Activated CD4-positive, alpha-beta T cell treated with anti-CD3 and anti-CD28 coated beads, Interleukin-2, Interleukin-4, amounts not matched to agents 100 ng/mL and 50 ng/mL, durations not matched to agents 16 hours and 8 hours (primary cell): ENCODE results near the gene JTB.
"Not testable (repeated sequence)": the region's sequence is repeated elsewhere in the genome, so short reads cannot be mapped to it uniquely, and the experiment has no call there.

ENCODE experiments used
- DNase-seq: peaks from one replicate; pipeline ENCODE4 v3.0.0-alpha.2; 2020; ENCODE audit warnings: low spot score

JTB gene

GRCh38 chr1:153977250-153978240 is at the start of gene JTB:
Gene JTB, minus strand, starts transcription at chr1:153977674. Its CDS starts 422 bp downstream, at chr1:153977252.
- peak; percentile 90 for DNase-seq

DNA sequence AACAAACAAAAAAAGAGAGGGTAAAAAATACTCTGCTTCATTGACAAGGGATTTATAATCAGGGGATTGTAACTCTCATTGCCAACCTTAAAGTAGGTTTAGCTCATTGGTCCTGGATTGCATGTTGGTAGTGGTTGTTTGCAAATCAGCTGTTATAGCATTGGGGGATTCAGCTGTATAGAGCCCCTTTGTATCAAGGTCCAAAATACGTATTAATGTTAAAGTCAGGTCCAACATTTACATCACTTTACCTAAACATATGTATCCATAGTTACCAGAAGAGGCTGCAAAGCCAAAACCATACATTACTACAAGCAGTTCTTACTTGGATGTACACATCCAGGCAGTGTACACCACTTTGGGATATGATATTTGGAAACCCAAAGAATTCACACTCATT is 42.5 kb upstream of the JTB start:
- DNase-seq: no peak

GRCh38 chr1:154019269-154019668 is 41.8 kb upstream of the JTB start:
- DNase-seq: no peak

GRCh38 chr1:154014154-154014907 is 36.9 kb upstream of the JTB start:
- no peak for DNase-seq

DNA sequence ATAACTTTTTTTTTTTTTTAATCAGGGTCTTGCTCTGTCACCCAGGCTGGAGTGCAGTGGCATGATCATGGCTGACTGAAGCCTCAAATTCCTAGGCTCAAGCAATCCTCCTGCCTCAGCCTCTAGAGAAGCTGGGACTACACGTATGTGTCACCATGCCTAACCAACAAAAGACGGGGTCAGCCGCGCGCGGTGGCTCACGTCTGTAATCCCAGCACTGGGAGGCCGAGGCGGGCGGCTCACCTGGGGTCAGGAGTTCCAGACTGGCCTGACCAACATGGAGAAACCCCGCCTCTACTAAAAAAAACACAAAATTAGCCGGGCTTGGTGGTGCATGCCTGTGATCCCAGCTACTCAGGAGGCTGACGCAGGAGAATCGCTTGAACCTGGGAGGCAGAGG is 35.1 kb upstream of the JTB start:
- not testable (repeated sequence) for DNase-seq

DNA sequence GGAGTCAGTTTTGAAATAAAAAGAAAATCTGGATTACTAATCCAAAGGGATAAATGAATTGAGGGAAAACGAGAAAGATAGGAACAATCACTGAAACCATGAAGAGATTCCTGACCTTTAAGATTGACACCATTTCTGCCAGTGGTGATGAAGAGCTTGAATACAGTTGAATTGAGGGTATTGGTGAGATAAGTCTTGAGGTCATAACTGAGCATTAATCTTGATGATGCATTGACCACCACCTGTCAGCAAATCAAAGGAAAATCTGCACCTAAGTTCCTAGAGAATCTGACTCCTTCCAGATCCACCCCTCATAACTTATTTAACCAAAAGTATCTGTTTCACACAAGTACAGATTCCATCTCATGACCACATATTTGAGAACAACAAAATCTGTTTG is 34.7 kb upstream of the JTB start:
- DNase-seq: no peak

DNA sequence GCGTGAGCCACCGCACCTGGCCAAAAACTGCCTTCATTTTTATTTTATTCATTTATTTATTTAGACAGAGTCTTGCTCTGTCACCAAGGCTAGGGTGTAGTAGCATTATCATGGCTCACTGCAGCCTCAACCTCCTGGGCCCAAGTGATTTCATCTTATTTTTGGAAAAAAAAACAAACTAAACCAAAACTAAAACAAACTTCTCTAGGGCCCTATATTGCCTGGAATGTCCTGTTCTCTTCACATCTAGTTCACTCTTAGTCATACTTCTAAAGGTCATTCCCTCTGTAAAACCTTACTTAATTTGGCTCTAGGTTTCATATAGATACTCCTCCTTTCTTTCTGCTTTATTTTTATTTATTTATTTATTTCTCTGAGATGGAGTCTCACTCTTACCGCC is 28.7 kb upstream of the JTB start:
- no peak for DNase-seq

DNA sequence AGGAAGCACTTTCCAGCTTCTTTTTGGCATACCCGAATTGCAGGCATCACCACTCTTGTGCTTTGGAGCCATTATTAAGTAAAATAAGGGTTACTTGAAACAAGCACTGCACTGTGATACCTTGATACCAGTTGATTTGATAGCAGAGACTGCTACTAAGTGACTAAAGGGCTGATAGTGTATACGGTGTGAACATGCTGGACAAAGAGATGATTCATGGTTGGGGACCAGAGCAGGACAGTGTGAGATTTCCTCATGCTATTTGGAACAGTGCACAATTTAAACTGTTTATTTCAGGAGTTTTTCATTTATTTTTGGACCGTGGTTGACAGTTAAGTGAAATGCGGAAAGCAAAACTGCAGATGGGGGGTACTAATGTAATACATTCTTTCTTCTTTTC is 22.9 kb upstream of the JTB start:
- no peak for DNase-seq

GRCh38 chr1:153996882-153997281 is 19.4 kb upstream of the JTB start:
- DNase-seq: not testable (repeated sequence)

DNA sequence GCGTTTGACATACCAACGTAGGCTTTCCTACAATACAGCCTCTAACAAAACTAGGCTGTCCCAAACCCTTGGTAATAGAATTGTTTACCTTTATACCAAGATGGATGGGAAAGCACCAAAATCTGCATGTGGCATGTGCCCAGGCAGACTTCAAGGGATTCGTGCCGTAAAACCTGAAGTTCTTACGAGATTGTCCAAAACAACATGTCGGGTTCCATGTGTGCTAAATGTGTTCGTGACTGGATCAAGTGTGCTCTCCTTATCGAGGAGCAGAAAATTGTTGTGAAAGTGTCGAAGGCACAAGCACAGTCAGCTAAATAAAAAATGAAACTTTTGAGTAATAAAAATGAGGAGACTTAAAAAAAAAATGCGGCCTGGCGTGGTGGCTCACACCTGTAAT is 18.2 kb upstream of the JTB start:
- DNase-seq: no peak

GRCh38 chr1:153995202-153995601 is 17.7 kb upstream of the JTB start:
- no peak for DNase-seq

GRCh38 chr1:153991806-153992205 is 14.3 kb upstream of the JTB start:
- no peak for DNase-seq

GRCh38 chr1:153991151-153991630 is 13.7 kb upstream of the JTB start:
- DNase-seq: no peak

DNA sequence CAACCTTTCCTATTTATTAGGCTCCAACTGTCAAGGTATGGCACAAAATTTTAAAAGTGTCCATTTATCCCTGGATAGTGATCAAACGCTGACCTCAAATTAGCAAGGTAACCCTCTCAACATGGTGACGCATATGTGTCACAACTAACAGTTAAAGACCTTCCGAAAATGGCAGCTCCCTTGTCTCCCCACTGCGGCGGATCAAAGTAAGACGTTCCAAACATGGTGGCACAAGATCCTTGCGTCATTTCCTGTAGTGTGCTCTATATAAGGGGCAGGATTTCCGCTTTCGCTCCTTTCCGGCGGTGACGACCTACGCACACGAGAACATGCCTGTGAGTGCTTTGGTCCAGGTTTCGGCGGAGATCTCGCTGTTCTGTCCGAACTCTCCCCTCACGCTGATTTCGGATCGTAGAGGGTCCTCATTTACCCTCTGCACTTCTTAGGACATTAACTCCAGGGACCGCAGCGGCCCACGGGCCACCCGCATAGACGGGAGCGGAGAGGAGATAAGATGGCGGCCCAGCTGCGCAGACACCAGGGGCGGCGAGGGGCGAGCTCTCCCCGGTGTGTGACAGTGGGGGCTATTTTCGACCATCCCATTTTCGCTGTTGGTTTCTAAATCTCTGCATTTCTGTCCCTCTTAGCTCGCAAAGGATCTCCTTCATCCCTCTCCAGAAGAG is 13.1 kb upstream of the JTB start, which contains the start of gene RPS27:
RPS27 (plus strand) TSS at position 295 of the 683 bp plus-strand sequence; CDS start at position 330, 35 bp downstream.
- peak; percentile 97 for DNase-seq

DNA sequence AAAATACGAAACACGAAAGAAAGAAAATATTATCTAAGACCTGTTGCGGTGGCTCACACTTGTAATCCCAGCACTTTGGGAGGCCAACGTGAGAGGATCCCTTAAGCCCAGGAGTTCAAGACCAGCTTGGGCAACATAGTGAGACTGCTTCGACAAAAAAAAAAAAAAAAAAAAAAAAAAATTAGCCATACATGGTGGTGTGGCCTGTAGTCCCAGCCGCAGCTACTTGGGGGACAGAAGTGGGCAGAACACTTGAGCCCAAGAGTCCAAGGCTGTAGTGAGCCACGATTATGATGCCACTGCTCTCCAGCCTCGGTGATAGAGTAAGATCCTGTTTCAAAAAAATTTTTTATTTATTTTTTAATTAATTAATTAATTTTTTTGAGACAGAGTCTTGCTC is 10.1 kb upstream of the JTB start:
- DNase-seq: no peak

DNA sequence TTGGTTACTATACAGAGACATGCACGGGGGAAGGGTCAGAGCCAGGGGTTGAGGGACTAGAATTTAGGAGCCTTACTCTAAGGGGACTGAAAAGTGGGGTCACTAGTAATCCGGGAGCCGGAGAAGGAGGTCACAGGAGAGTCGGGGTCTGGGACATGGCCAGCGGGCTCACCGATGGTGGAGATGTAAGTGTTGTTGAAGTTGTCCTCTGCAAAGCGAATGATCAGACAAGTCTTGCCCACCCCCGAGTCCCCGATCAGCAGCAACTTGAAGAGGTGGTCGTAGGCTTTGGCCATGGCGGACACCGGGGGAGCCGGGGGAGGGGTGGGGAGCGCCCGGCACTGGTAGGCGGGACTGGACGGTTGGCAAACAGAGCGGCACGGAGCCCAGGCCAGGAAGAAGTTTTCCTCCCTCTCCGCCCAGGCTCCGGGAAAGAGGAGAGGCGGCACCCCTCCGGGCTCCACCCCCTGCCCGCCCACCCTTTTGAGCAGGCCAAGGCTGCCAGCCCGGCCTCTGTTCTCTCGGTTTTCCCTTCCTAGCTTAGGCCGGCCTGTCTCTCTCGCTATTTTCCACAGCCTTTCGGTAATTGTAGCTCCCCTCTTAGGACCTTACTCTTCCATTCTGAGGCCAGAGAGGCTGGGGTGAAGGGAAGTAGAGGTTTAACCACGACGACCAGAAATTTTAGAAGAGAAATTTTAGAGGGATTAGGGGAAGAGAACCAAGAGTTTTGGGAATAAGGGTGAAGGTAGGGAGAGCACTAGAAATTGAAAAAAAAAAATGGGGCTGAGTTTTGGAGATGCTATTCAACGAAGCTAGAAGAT is 8.7 kb upstream of the JTB start, which contains the start of gene RAB13:
RAB13 (minus strand) TSS at position 399 of the 821 bp plus-strand sequence; CDS start at position 296, 103 bp downstream.
- no peak for DNase-seq

DNA sequence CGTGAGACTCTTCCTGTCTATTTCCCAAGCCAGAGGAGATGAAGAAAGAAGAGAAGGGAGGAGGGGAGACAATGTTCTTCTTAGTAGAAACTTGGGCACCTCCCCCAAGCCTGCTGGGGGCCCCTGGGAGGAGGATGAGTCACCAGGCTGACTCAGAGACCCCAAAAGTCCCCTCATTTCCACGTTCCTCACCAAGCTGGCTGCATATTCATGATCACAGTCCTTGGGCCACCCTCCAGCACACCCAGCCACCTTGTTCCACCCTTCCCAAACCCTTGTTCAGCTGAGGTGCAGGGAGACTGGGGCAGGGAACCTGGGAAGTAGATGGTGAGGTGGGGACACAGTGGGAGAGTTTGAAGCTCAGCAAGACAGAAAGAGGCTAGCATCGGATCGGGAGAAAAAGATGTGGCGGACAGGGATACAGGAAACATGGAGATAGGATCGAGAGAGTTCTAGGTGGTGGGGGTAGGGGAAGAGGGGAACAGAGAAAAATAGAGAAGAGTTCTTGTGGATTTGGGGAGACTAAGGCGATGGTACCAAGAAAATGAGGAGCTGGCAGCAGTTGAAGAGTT is 8.0 kb upstream of the JTB start:
- no peak for DNase-seq

DNA sequence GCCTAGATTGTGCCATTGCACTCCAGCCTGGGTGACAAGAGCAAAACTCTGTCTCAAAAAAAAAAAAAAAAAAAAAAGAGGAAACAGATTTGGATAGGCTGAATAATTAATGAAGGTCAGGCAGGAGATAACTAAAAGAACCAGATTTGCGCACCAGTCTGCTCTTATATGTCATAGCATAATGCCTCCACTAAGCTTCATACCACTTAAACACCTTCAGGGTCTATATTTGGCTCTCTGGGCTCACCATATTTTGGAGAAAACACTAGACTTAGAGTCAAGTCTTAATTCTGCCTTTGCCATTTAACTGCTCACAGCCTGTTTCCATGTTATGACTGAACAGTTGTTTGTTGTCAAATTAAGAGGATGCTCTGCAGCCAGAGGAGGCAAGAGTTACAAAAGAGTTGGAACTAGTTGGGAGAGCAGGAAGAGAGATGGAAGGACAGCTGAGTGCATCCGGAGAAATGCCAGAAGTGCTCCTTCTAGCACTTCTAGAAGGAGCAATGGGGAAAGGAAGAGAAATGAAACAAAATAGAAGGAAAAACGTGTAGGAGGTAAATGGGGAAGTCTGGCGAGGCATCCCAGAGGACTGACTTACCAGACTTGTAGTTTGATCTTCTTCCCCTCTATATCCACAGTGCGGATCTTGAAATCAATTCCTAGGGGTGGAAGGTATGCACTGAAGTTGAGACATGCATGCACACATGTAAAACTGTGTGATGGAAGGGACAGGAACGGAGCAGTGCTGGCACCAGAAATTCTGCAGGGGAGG is 6.8 kb upstream of the JTB start:
- no peak for DNase-seq

DNA sequence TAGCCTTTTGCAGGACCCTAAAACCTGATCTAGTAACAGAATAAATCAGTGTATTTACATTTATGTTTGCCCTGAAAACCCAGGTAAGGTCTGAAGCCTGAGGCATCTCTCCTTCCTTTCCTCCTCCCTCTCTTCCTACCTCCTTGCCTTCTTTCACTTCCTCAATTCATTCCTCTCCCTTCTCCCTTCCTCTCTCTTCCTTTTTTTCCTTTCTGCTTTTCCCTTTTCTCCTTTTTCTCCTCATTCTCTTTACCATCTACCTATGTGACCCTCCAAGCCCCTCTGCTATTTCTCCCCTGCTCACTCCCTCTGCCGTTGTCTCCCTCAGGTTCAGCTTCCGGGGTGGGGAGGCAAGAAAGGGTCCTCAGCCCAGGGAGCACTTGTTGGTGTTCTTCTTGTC is 4.3 kb upstream of the JTB start:
- DNase-seq: not testable (repeated sequence)

DNA sequence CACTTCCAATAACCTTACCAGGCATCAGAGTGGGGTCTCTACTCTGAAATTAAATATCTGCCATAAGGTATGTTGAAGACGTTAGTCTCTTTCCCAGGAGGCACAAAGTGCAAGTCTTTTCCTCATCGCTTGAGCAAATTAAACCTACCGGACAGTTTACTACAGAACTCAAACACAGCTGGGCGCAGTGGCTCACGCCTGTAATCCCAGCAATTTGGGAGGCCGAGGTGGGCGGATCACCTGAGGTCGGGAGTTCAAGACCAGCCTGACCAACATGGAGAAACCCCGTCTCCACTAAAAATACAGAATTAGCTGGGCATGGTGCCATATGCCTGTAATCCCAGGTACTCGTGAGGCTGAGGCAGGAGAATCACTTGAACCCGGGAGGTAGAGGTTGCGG is 1.6 kb upstream of the JTB start:
- DNase-seq: not testable (repeated sequence)
